Heart left ventricle (tissue), 16 donors: ENCODE results near the gene FAM171A2. TPM values are rescaled to one million over a fixed set of nuclear protein-coding genes. Genes with fewer than 3 reads are reported as not detected.

Source experiments
- ATAC-seq, 4 donors: fragments of 200-7000 bp; cut with Tn5 transposase; one replicate each; pipeline ENCODE4 v1.9.1; 2020 to 2022; ENCODE audit warnings: moderate library complexity in 4 of 4, mild to moderate bottlenecking in 3 of 4, moderate number of reproducible peaks in 1 of 4
- DNase-seq, 5 donors: peaks; one replicate each; pipeline ENCODE4 v3.0.0-alpha.2; 2020
- H3K27ac ChIP-seq, 12 donors: fragments of 200-600 bp; sonication (generic) in 4 of 12; one replicate each; pipeline versions ENCODE4 v1.5.0 to v1.8.0; 2016 to 2022; ENCODE audit warnings: mild to moderate bottlenecking in 2 of 12
- H3K27me3 ChIP-seq, 9 donors: fragments of 200-600 bp; sonication (generic) in 2 of 9; one replicate each; pipeline versions ENCODE4 v1.5.1 to v1.8.0; 2016 to 2022; ENCODE audit warnings: mild to moderate bottlenecking in 3 of 9
- H3K36me3 ChIP-seq, 9 donors: fragments of 200-600 bp; sonication (generic) in 2 of 9; one replicate each; pipeline versions ENCODE4 v1.5.0 to v1.8.0; 2018 to 2022; ENCODE audit warnings: mild to moderate bottlenecking in 2 of 9
- H3K4me1 ChIP-seq, 12 donors: fragments of 200-600 bp; sonication (generic) in 4 of 12; one replicate each; pipeline versions ENCODE4 v1.5.0 to v1.8.0; 2016 to 2022; ENCODE audit warnings: mild to moderate bottlenecking in 3 of 12
- H3K4me3 ChIP-seq, 12 donors: fragments of 200-600 bp; sonication (generic) in 4 of 12; one replicate each; pipeline versions ENCODE4 v1.5.0 to v1.8.0; 2017 to 2022; ENCODE audit warnings: mild to moderate bottlenecking in 9 of 12, moderate library complexity in 4 of 12
- H3K9me3 ChIP-seq, 12 donors: fragments of 200-600 bp; sonication (generic) in 4 of 12; one replicate each; pipeline versions ENCODE4 v1.5.0 to v1.8.0; 2016 to 2022; ENCODE audit warnings: mild to moderate bottlenecking in 1 of 12
- POLR2A ChIP-seq, 2 donors: fragments of 450-650 bp; IDR thresholded peaks; one replicate each; pipeline ENCODE4 v1.6.1; 2017; ENCODE audit warnings: antibody characterized with exemption in 2 of 2, mild to moderate bottlenecking in 2 of 2, moderate library complexity in 2 of 2
- WGBS, 4 donors: extraction: QIAGEN DNeasy Blood & Tissue Kit in 2 of 4; methylation state at CpG; one replicate each; pipeline versions ENCODE4 v1.1.5 to v1.1.7; 2013 to 2018; 5-methylcytosine and 5-hydroxymethylcytosine counted together
- intact Hi-C, 10 donors: fragments of 100-400 bp; cut with DNase I; formaldehyde crosslinking; loops; one replicate each; pipeline versions ENCODE4 v1.11.1 to v1.14.2; 2022
- polyA plus RNA-seq, 2 donors: library from polyadenylated mRNA; stranded (reverse); fragments of 200-250 nt; gene quantifications; one replicate each; pipeline ENCODE4 v1.2.3, GENCODE V29; 2013
- total RNA-seq, 9 donors: library from RNA; depleted of rRNA in 2 of 9; stranded (reverse); fragments of >200 nt in 2 of 9; fragmentation: NEBNext Ultra II Directional in 3 of 9; extraction: Animal tissue kit (Norgen Biotek cat#: 25700) in 3 of 9; gene quantifications; one replicate each; pipeline versions ENCODE4 v1.1.0 to v1.2.4, GENCODE V29; 2016 to 2023
- TF ChIP-seq, protein P1 (sequence below), 12 donors: fragments of 200-600 bp; sonication (generic) in 4 of 12; IDR thresholded peaks; one replicate each; pipeline versions ENCODE4 v1.5.0 to v1.8.0; 2018 to 2022; ENCODE audit warnings: antibody characterized with exemption in 12 of 12, mild to moderate bottlenecking in 5 of 12
- donor health status: ischemic (EF 13 %, LVEDD 7.1; RV severe dilation, severe dysfunction).
- donor health status: healthy with polysubstance abuse.
- donor health status: DM: no; HTN: yes; CAD: no.
- donor health status: DM: no; HTN: no; CAD: no.
- donor health status: ischemic (EF 25% LVEDD 6.9; RV normal size, moderate dysfunction).
- donor health status: ischemic (EF 25% LVEDD 5.7; RV mildly dilated, moderate dysfunction).
- donor health status: healthy.
- donor health status: DM: yes; HTN: yes; CAD: no.
- donor health status: ischemic (EF 35%, LVEDD 5.7; RV mildly dilated, moderate dysfunction).
- donor health status: nonischemic (EF 11% LVEDD 7.7; RV severe dilation, severe dysfunction).
- donor health status: DM: yes; HTN: yes; CAD: no.
- donor health status: PGD.
- donor health status: ischemic (EF 29% LVEDD 5.4; RV normal size, mild dysfunction).
- donor health status: nonischemic (EF 23%, LVEDD 6.1; RV moderate dilation, normal function).

Gene FAM171A2
- total and polyA plus RNA-seq, 11 donors = 0.40 to 2.1 (median 0.77) TPM

DNA sequence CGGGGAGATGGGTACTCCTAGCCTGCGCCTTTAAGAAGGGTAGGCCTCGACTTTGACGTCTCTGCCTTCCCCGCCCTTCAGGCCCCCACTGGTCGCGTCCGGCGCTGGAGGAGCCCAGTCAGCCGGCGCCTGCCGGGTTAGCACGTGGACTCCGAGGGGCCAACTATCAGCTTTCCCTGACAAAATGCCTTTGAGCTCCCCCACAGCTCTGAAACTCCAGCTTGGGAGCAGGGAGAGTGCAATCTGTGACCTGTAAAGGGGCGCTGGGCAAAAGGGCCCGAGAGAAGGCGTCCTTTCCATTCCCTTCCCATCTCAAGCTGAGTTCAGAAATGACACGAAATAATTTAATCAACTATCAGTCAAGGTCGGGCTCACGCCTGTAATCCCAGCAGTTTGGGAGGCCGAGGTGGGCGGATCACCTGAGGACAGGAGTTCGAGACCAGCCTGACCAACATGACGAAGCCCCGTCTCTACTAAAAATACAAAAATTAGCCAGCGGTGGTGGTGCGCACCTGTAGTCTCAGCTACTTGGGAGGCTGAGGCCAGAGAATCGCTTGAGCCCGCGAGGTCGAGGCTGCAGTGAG, 36.7 kb downstream of the FAM171A2 start:
- peak; percentile 84 to 93 (median 90) for ATAC-seq
- peak; percentile 98 to 99 (median 98) for DNase-seq
- WGBS, 4 donors = 26 to 42% (median 31%) methylated on average over 17 to 31 of the region's 31 CpGs
- Histone ChIP-seq H3K4me3 (peak overlapping the region in 9 of 12 donors; percentile 17 to 99 (median 92)), H3K4me1 (peaks cover 5 to 46% (median 22%) of the 10 kb centered on the region in 12 donors), H3K9me3 (no peaks in the 10 kb centered on the region), H3K36me3 (peaks cover 0 to 7% (median 6%) of the 10 kb centered on the region in 9 donors), H3K27ac (peak overlapping the region in 11 of 12 donors; percentile 5 to 97 (median 74)), H3K27me3 (no peaks in the 10 kb centered on the region)
- TF ChIP-seq, protein P1, sequence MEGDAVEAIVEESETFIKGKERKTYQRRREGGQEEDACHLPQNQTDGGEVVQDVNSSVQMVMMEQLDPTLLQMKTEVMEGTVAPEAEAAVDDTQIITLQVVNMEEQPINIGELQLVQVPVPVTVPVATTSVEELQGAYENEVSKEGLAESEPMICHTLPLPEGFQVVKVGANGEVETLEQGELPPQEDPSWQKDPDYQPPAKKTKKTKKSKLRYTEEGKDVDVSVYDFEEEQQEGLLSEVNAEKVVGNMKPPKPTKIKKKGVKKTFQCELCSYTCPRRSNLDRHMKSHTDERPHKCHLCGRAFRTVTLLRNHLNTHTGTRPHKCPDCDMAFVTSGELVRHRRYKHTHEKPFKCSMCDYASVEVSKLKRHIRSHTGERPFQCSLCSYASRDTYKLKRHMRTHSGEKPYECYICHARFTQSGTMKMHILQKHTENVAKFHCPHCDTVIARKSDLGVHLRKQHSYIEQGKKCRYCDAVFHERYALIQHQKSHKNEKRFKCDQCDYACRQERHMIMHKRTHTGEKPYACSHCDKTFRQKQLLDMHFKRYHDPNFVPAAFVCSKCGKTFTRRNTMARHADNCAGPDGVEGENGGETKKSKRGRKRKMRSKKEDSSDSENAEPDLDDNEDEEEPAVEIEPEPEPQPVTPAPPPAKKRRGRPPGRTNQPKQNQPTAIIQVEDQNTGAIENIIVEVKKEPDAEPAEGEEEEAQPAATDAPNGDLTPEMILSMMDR (IDR thresholded peaks at IDR 0.05) = no peak
- no peak for TF ChIP-seq POLR2A (IDR thresholded peaks at IDR 0.05)
- intact Hi-C loops = loop anchor here in 5 of 10 donors (1.0 to 5.0 kb wide), 5 partner anchors 18 to 116 kb away; partner anchors contain the start of genes GRN (in 1 of the 5) and UBTF (in 1 of the 5)

DNA sequence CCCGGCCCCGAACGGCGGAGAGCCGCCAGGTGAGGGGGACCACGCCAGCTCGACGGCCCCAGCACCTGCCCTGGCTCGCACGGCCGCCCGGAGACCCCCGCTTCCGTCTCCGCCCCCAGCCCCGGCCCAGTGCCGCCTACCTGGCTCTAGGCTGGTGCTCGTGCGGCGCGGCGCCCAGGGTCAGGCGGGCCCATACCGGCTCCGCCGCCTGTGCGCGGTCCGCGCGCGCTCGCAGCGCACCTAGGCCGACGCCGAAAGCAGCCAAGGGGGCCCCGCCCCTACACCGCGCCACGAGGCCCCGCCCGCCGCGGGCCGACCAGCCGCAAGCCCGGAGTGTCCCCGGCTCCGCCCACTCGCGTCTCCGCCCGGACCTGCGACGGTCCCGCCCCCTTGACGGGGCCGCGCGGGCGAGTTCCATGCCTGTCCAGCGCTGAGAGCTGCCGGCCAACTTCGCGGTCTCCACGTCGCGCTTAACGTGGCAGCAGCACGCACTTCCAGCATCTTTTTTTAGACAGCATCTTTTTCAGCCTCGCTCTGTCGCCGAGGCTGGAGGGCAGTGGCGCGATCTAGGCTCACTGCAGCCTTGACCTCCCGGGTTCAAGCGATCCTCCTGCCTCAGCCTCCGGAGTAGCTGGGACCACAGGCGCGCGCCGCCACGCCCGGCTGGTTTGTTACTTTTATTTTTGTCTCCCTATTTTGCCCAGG, 38.9 kb downstream of the FAM171A2 start, which contains the start of gene SLC25A39:
Gene SLC25A39, minus strand, starts transcription at position 253 of the 705 bp plus-strand sequence. CDS start 1,261 bp downstream, outside the sequence.
- DNase-seq (peak; percentile 95 to 99 (median 97)), ATAC-seq (peak; percentile 86 to 92 (median 90))
- 0 to 1% (median 0%) methylated on average over 37 to 85 of the region's 85 CpGs for WGBS, 4 donors
- Histone ChIP-seq H3K27ac (peak within 1 kb of the TSS; percentile 58 to 98 (median 95)), H3K4me3 (peak within 1 kb of the TSS; percentile 82 to 99 (median 94)), H3K4me1 (peaks cover 5 to 38% (median 22%) of the 10 kb centered on the region in 12 donors), H3K9me3 (no peaks in the 10 kb centered on the region), H3K36me3 (peaks cover 0 to 29% (median 28%) of the 10 kb centered on the region in 9 donors), H3K27me3 (no peaks in the 10 kb centered on the region)
- peak in 1 of 2 donors; percentile 81 for TF ChIP-seq POLR2A (IDR thresholded peaks at IDR 0.05)
- TF ChIP-seq, protein P1 (IDR thresholded peaks at IDR 0.05) = no peak
- intact Hi-C loops = loop anchor here in 6 of 10 donors (1.0 to 5.0 kb wide), 5 partner anchors 102 to 112 kb away; partner anchors contain the start of gene UBTF (in 2 of the 6)

DNA sequence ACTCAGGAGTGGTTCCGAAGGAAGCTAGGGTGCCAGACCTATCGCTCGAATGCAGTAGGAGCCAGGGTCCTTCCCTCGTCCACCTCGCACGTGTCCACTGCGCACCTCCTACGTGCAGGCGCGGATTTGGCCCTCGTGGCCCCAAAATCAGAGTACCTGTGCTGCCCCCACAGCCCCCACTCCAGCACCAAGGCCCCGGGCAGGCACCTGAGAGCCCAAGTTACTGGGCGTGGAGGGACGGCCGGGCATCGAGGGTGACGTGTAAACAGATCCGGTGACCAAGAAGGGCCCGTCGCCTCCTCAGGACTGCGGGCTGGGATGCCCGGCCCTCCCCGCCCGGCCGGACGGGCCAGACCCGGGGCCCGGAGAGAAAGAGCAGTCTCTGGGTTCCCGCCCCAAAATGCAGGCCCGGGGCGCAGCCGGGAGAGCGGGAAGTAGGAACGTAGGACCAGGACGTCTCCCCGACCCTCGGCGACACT, 39.5 kb downstream of the FAM171A2 start:
- DNase-seq (no peak), ATAC-seq (peak in 1 of 4 donors; percentile 3)
- Histone ChIP-seq H3K27ac (peak overlapping the region in 11 of 12 donors; percentile 72 to 98 (median 95)), H3K9me3 (no peaks in the 10 kb centered on the region), H3K36me3 (peaks cover 0 to 35% (median 31%) of the 10 kb centered on the region in 9 donors), H3K27me3 (no peaks in the 10 kb centered on the region), H3K4me3 (peak overlapping the region; percentile 82 to 99 (median 94)), H3K4me1 (peaks cover 5 to 38% (median 22%) of the 10 kb centered on the region in 12 donors)
- 0 to 2% (median 1%) methylated on average over 7 to 38 of the region's 38 CpGs for WGBS, 4 donors
- intact Hi-C loops = loop anchor here in 3 of 10 donors (2.0 kb wide), 2 partner anchors 105 to 107 kb away; partner anchors contain the start of gene UBTF (in 2 of the 3)
- TF ChIP-seq POLR2A (IDR thresholded peaks at IDR 0.05) = no peak
- TF ChIP-seq, protein P1 (IDR thresholded peaks at IDR 0.05) = no peak
